IPS DF 19.7 (cell line): ENCODE data around the gene PRKAG2.
A peak's percentile ranks its signal among the peaks of the same experiment; 100 is the strongest.
"Not testable (repeated sequence)": the region's sequence is repeated elsewhere in the genome, so short reads cannot be mapped to it uniquely, and the experiment has no call there.

Experiments used
- DNase-seq: peaks from one replicate; pipeline ENCODE4 v3.0.0-alpha.2; 2013; ENCODE audit warnings: low read depth, low spot score

The PRKAG2 gene

DNA sequence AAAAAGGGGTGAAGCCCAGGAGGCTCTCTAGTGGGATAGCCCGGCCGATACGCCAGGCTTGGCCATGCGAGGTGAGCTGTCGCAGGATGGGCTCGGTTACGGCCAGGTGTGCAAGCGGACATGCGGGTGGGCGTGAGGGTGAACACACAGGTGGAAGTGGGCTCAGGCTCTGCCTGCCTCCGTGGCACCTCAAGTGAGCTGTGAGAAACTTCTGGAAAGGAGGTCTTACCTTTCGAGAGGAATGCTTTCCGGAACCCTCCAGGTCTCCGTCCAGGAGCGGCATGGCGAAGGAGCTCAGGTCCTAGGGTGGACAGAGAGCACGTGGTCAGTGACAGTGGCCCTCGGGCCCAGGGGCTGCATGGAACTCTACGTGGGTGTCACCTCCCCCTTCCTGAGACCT lies 90.7 kb downstream of the PRKAG2 start:
- no peak for DNase-seq

DNA sequence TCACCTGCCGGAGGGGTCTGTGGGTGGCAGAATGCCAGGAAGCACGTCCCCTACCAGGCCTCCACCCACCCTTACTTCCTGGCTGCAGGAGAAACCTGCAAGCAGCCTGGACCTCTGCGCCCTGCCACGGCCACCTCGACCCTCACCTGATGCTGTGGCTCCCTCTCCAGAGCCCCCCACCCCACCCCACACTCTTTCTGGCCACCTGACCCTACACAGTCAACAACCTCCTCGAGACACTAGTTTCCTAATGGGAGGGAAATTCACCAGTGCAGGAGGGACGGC lies 91.3 kb downstream of the PRKAG2 start:
- DNase-seq = no peak

DNA sequence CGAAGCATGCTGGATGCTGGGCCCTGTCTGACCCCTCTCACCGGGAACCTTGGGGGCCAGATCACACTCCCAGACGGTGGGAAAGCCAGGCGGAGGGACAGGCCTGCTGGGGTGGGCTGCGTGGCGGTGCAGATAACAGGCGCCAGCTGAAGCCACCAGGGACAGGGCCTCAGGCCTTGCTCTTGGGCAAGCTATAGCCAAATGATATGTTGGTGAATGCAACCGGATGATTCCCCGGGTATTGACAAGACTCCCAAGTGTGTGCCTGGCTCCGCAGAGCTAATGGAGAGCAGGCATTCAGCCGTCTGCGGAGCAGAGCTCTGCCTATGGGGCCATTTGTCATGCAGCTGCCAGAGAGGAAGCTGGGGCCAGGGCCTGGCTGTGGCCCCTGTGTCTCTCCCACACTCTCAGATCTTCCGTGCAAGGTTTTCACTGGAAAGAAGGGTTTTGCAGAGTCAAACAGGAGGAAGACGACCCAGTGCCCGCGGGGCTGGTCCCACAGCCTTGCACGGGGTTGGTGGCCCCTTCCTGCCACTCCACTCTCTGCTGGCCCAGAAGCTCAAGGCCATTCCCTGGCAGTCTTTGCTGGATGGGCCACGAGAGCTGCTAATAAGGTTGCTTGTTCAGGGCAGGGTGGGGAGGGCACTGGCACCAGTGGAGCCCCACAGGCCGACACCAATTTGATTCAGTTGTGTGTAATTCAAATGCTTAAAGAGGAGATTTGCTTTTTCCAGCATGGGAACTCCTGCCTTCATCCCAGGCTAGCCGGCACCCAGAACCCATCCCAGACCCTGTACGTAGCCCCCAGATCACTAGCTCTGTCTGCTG lies 91.8 kb downstream of the PRKAG2 start:
- no peak for DNase-seq

DNA sequence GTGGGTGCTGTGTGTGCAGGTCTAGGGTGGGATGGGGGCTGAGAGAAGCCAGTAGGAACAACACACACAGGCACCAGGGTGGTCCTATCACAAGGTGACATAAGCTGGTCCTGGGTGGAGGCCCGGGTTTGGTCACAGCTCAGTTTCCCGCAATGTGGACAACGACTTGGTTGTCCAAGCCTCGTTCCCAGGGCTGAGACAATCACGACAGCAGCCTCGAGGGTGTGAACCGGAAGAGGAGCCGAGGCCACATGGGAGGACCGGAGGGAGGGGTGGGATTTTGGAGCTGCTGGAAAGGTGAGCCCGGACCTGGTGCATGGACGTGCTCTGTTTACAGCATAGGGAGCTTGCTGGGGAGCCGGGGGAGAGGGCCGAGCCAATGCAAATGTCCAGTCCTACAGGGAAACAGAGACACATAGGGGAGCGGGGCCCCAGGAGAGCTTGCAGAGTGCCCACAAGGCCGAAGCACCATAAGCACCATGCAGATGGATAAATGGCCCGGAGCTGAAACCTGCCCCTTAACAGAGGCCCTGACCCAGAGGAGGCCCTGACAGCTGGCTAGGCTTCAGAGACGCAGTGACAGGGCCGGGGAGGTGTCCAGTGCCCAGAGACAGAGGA lies 92.8 kb downstream of the PRKAG2 start:
- DNase-seq = no peak

DNA sequence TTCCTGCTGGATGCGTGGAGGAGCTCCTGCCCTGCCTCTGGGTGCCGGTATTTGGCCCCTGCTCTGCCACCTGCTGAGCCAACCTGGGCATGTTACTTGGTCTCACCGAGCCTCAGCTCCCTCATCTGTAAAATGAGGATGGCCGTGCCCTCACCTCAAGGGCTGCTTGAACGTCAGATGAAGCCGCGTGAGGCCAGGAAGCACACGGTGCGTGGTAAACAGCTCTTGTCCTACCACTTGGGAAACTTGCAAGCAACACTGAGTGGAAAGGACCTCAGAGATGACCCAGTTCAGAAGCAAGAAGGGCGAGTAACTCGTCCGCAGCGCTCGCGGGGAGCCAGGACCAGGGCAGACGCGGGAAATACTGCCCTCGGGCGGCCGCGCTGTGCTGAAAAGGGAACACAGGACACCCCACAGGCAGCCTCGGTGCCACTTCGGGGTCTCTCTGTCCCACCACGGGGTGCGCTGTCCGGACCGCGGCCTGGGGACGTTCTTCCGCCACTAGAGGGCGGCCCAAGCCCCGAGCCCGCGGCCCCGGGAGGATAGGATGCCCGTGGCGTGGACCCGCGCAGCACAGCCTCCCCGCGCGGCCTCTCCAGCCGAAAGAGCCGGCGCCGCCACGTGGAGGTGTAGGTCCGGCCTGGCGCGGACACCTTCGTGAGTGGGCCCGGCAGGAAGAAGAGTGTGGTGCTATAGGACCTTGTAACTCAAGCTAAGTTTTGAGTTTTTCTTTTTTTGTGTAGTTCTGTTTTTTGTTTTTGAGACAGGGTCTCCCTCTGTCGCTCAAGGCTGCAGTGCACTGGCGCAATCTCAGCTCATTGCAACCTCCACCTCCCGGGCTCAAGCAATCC lies 94.1 kb downstream of the PRKAG2 start:
- DNase-seq = peak; percentile 50

DNA sequence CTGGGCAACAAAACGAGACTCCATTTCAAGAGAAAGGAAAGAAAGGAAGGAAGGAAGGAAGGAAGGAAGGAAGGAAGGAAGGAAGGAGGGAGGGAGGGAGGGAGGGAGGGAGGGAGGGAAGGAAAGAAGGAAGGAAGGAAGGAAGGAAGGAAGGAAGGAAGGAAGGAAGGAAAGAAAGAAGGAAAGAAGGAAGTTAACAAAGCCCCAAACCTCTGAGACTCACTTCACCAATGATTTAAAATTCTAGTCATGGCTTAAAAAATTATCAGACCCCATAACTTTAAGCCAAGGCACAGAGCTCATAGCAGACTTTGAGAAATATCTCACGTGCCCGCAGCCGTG lies 94.7 kb downstream of the PRKAG2 start:
- DNase-seq = not testable (repeated sequence)

DNA sequence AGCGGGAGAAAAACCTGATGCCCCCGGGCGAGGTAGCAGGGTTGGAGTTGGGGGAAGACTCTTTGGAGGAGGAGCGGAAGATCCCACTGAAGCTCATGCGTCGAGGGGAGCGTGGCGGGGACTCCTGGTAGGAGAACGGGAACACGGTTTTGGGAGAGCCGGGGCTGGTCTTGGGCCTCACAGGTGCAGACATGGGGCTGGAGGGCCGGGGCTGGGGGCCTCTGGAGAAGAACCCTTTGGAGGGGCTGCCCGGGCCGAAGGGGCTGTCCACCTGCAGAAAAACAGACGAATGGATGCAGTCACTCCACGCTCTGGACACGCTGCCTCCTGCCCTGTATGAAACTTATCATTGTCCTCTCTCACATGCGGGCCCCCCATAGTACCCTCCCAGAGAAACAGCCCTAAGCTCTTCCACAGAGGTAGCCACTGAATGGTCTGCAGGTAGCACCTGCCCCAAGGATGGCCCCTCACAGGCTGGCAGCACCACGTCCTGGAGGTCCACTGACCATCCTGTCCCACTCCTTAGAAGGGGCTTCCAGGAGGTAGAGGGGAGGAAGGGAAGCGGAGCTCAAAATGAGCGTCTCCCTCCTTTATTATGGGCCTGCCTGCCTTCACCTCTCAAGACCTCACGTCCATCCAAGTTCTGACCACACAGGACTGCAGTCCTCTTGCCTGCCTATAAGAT lies 95.6 kb downstream of the PRKAG2 start:
- DNase-seq = no peak

DNA sequence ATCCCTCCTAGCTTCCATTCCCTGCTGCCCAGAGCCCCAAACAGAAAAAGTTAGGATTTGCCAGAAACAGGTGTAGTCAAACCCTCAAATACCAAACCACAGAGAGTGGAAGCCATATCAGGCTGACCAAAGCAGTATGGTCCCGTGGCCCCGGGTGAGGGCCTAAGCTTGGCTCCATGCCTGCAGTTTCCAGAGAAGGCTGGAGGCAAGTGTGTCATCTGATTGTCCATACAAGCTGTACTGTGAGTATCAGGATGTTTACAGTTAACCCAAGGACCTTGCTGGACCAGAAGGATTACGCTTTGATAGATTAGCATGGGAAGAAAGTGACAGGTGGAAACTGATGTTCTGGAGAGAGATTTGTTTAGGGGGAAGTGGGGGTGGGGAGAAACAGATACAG lies 96.3 kb downstream of the PRKAG2 start:
- no peak for DNase-seq

DNA sequence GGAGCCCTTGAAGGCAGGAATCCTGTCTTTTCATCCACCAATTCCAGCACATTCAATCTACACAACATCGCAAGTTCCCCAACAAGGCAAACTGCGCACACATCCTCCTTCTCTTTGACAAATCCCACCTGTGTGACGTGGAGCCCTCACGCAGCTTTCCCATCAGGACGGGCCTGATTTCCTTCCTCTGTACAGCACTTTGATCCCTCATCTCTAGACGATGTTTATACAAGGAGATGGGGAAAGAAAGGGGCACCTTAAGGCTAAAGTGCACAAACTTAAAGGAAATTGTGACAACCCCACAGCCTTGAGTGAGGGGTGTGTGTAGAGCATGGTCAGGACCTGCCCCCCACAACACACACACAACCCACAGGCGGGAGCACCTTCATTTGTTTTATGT lies 97.2 kb downstream of the PRKAG2 start:
- no peak for DNase-seq

DNA sequence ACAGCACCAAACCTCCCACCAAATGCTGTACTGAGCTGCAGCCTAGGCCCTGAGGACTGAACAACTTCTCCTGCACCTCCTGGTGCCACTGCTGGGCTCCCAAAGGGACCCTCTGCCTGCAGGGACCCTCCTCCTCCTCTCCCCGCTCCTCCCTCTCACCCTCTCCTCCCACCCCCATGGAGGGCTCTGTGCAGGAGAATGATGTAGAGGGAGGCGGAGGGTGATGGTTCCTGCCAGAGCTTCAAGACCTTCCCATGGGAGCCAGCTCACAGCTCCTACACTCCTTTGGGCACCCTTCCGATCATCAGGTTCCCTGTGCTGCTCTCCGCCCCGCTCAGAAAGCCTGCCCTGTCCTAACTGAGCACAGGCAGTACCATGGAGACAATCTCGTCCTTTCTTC lies 97.7 kb downstream of the PRKAG2 start:
- no peak for DNase-seq

DNA sequence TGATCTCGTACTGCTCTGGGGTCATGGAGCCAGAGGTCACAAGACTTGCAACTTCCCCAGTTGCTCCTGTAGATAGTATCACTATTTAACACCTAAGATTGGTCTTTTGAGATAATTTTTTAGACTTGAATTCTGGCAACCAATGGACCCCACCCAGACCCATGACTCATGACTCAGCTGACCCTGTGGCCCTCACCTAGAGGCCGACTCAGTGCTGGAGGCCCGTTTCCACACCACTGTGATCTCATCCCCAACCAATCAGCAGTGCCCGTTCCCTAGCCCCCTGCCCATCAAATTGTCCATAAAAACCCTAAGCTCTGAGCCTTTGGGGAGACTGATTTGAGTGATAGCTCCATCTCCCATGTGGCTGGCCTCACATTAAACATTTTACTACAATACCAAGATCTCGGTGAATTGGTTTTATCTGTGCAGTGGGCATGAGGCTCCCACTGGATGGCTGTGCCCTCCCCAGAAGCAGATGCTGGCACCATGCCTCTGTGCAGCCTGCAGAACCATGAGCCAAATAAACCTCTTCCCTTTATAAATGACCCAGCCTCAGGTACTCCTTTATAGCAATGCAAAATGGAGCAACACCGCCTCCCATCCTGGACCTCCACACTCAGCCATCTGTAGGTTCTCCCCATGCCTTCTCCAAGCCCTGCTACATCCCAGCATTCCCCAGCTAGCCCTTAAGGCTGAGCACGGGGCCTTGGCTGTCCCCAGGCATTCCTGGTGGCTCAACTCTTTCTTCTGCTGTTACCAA lies 98.8 kb downstream of the PRKAG2 start:
- no peak for DNase-seq

DNA sequence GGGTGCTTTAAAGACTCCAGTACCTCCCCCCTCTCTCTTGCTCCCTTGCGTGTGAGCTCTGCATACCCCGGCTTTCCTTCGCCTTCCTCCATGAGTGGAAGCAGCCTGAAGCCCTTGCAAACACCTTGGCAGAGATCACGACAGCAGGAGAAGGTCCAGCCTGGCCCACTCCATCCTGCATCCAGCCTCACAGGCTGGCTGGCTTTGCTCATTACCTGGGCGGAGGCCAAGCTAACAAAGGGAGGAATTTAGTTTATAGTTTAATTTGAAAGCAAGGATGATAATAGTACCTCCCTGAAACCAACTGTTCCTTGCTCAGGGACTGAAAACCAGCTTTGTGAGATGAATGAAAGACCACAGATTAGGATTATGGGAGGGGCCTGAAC lies 99.4 kb downstream of the PRKAG2 start:
- no peak for DNase-seq

DNA sequence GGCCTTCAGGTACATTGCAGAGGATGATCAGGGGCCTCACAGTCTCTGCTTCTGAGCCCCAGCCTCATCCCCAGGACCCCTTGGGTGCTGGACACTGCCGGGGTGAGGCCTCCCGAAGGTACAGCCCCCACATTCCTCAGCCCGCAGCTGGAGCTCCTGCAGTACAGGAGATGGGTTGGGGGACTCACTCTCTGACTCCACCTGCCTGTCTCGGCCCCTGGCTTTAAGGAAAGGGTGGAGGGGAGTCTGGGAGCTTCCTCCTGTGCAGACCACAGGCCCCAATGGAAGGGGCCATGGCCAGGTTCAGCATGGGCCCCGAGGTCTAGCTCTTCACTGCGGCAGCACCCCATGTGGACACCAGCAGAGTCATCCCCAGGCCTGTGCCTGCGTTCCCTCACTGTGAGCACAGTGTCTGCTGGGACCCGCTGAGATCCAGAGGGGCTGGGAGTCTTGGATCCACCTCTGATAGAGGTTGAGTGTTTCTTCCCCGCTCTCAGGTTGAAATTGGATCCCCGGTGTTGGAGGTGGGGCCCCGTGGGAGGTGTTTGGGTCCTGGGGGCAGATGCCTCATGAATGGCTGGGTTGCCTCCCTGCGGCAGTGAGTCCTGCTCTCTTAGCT lies 99.9 kb downstream of the PRKAG2 start:
- no peak for DNase-seq

DNA sequence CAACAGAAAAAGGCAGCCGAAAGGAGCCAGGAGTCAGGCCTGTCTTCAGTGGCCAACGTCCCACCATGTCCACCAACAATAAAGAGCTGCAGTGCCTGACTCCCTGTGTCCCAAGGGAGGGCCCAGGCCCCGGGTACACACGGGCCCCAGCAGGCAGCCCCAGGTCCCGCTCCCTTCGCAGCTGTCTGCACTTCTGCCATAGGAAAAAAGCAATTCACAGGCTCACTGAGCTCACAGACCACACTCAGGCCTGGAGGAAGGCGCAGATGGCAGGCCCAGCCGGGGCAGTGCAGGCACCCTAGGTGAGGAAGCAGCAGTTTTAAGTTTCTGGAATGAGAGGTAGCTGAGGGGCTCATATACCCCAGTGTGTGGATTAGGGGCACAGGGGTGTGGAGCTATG lies 100.5 kb downstream of the PRKAG2 start:
- DNase-seq = no peak

DNA sequence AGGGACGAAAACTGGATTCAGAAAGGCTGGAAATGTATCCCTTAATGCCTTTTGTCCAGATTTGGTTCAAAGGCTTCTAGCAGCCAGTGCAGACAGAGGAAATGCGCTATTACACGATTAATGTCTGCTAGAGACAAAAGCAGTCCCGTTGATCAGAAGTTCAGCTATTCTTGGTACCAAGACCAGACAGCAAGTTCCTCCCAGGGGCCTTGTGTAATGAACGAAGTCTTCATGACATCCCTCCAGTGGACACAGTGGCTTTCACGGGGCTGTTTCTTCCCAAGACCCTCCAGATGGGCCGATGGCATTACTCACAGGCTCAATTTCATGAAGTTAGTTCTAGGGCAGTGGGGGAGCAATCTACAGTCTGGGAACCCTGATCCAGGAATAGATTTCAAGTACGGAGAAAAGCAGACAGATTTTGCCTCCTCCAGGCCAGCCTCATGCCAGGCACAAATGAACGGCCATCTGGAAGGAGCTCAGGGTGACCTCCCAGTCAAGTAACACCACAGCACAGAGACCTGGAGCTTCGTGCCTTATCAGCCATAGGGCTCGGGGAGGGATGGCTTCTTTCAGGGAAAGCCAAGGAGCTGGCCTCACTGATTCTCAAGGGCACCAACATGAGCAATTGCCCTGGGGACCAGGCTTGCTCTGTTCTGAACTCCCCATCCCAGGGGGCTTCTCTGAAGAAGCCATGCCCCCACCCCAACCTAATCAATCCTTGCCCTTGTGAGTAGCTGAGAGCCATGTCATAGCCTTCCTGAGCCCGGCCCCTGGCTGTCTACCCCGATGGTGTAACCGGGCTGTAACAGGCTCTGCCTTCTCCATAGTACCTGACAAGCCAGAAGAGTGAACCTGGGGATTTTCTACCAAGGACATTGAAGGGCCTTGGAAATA lies 101.1 kb downstream of the PRKAG2 start:
- no peak for DNase-seq

DNA sequence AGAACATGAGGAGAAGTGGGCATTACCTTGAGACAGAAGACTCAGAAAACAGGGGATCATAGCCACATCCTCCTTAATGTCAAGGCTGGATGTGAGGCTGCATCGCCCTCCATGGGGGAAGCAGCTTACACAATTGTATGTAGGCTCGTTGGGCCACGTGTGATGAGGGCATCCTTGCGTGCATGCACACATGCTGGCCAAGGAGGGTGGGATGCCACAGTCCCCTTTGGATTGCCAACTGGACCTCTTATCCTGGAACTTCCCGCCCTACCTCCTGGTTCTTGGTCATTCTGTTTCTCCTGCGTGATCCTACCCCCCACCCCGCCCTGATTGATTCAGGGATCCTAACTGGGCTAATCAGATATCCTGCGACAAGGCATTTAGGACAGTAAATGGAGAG lies 102.0 kb downstream of the PRKAG2 start:
- DNase-seq = no peak

DNA sequence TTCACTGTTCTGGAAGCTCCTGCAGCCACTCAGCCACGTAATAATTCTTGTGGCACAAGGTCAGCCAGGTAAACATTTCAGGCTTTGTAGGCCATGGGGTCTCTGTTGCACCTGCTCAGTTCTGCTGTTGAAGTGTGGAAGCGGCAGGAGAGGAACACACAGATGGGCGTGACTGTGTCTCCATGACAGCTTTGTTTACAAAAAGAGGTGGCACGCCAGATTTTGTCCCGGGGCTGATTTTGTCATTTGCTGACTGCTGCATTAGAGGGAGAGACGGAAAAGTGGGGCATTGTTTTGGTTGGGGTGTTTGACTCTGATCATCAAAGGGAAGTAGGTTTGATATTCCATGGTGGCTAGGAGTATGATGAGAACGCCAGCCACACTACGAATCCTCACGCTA lies 103.1 kb downstream of the PRKAG2 start:
- no peak for DNase-seq

DNA sequence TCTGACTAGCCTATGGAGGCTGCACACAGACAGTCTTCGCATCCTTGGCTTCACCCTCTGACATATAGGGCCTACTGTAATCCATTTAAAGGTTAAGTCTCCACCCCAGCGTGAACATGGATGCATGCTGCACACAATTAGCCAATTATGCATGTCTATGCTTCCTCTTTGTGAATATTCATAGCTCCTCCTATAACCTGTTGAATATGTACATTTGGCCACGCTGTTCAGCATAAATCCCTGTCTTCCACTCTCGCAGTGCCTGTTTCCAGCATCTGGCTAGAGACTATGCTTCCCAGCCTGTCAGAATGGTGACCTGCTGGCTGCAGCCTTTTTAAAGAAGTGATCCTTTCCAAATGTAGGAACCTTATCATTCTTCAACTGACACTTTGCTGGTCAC lies 106.7 kb downstream of the PRKAG2 start:
- no peak for DNase-seq

DNA sequence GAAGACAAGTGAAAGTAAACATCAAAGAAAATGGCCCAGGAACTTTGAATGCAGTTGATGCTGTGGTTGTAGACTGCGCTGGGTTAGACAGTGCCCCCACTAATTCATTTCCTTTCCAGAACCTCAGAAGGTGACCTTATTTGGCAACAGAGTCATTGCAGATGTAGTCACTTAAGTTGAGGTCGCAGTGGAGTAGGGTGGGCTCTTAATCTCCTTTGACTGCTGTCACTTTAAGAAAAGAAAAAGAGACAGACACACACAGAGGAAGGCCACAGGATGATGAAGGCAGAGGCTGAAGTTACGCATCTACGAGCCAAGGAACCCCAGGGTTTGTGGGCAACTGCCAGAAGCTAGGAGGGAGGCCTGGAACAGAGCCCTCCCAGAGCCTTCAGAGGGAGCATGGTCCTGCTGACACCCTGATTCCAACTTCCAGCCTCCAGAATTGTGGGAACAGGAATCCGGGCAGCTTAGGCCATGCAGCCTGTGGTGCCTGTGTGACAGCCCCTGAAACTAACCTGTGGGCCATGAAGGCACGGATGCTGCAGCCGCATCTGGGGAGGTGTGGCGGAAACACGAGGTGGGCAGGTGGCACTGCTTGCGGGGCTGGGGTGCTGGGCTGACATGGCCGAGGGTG lies 107.6 kb downstream of the PRKAG2 start:
- no peak for DNase-seq

DNA sequence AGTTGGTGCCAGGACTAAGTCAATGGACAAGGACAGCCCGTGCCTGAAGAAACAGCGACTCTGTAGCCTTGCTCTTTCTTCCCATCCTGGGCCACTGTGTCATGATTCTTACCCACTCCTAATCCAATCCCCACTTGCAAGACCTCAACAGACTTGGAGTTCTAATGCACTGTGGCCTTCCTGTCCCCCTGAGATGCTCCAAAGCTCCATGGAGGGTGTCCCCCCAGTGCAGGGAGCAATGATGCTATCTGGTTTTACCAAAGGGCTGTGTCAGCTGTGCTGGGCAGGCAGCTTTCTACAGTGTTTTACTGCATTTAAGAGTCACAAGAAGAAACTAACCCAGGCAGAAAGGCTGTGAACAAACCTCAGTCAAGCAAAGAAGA lies 108.1 kb downstream of the PRKAG2 start:
- DNase-seq = no peak
